ENCODE data around the gene KCNQ4.

The KCNQ4 gene

GRCh38 chr1:40887652-40888051 lies 104.1 kb downstream of the KCNQ4 start:
- no peak for DNase-seq (ENCODE audit: extremely low read depth in 1 of 2, low read depth in 1 of 2)
